Measurements from ENCODE around the gene ARPP21. TPM values are rescaled to one million over a fixed set of nuclear protein-coding genes. Genes with fewer than 3 reads are reported as not detected.

The ARPP21 gene
- total RNA-seq, 1 experiment from 2014 or later: not detected

DNA sequence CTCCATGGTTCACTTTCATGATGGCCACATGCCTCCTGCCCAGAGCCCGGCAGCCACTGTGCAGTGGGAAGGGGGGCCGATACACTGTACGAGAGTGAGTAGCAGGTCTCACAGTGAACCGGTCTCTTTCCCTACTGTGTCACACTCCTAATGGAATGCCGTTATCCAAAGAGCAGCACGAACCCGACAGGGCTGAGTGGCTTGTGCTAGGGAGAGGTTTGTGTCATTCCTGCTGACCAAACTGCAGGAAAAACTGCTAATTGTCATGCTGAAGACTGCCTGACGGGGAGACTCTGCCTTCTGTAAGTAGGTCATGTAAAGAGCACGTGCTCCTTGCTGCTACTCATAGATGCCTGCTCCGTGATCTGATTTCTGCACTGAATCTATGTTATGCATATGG is 105.1 kb downstream of the ARPP21 start:
- H3K9ac ChIP-seq (ENCODE audit: low read length): no peak overlapping the region
- peaks cover 8% of the 10 kb centered on the region; the same call in 1 of the 2 replicates for H3K27me3 ChIP-seq (ENCODE audit: low read length)
- H3K79me2 ChIP-seq (ENCODE audit: low read length): no peaks in the 10 kb centered on the region
- no peaks in the 10 kb centered on the region for H3F3A ChIP-seq (ENCODE audit: low read length, unreplicated experiment)
- no peaks in the 10 kb centered on the region for H4K20me1 ChIP-seq (ENCODE audit: low read length)
- intact Hi-C loops (cut with micrococcal nuclease): no loop called here
- H3K27ac ChIP-seq (ENCODE audit: low read length): no peak overlapping the region
- H3K4me3 ChIP-seq (ENCODE audit: low read length): no peak overlapping the region
- no peaks in the 10 kb centered on the region for H3K4me1 ChIP-seq (ENCODE audit: insufficient read depth, low read length)
- no peak overlapping the region for H3K4me2 ChIP-seq (ENCODE audit: low read length)
- TF ChIP-seq, protein P1, sequence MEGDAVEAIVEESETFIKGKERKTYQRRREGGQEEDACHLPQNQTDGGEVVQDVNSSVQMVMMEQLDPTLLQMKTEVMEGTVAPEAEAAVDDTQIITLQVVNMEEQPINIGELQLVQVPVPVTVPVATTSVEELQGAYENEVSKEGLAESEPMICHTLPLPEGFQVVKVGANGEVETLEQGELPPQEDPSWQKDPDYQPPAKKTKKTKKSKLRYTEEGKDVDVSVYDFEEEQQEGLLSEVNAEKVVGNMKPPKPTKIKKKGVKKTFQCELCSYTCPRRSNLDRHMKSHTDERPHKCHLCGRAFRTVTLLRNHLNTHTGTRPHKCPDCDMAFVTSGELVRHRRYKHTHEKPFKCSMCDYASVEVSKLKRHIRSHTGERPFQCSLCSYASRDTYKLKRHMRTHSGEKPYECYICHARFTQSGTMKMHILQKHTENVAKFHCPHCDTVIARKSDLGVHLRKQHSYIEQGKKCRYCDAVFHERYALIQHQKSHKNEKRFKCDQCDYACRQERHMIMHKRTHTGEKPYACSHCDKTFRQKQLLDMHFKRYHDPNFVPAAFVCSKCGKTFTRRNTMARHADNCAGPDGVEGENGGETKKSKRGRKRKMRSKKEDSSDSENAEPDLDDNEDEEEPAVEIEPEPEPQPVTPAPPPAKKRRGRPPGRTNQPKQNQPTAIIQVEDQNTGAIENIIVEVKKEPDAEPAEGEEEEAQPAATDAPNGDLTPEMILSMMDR (conservative IDR thresholded peaks at IDR 0.05; ENCODE audit: low read depth, low read length): no peak
- no peak for TF ChIP-seq EZH2phosphoT487 (IDR thresholded peaks at IDR 0.05; ENCODE audit: borderline replicate concordance, low read length)
- TF ChIP-seq EZH2 (IDR thresholded peaks at IDR 0.05; ENCODE audit: low read length, unreplicated experiment): no peak
- DNase-seq (no peak), ATAC-seq (no peak)
- H3K9me3 ChIP-seq (ENCODE audit: low read length): no peaks in the 10 kb centered on the region
- ChIA-PET CTCF (no interaction called here), POLR2A (ENCODE audit: unreplicated experiment) (no interaction called here)
- H3K36me3 ChIP-seq (ENCODE audit: low read depth, low read length): no peaks in the 10 kb centered on the region
- no TSS peak for BruUV-seq (replicated peaks)
- no peaks in the 10 kb centered on the region for H3K9me2 ChIP-seq (replicated peaks; ENCODE audit: low read length)
- no peak overlapping the region for H2AFZ ChIP-seq (ENCODE audit: low read length)

- TF ChIP-seq, protein P1 (conservative IDR thresholded peaks at IDR 0.05; ENCODE audit: low read depth, low read length): no peak
- TF ChIP-seq EZH2phosphoT487 (IDR thresholded peaks at IDR 0.05; ENCODE audit: borderline replicate concordance, low read length) (no peak), EZH2 (IDR thresholded peaks at IDR 0.05; ENCODE audit: low read length, unreplicated experiment) (no peak)
- ChIA-PET POLR2A (ENCODE audit: unreplicated experiment) (no interaction called here), CTCF (no interaction called here)
- no peak overlapping the region for H3K4me3 ChIP-seq (ENCODE audit: low read length)
- no peaks in the 10 kb centered on the region for H4K20me1 ChIP-seq (ENCODE audit: low read length)
- DNase-seq (no peak), ATAC-seq (no peak)
- H3K9me2 ChIP-seq (replicated peaks; ENCODE audit: low read length): no peaks in the 10 kb centered on the region
- no peak overlapping the region for H2AFZ ChIP-seq (ENCODE audit: low read length)
- H3K9me3 ChIP-seq (ENCODE audit: low read length): no peaks in the 10 kb centered on the region
- H3K27ac ChIP-seq (ENCODE audit: low read length): no peak overlapping the region
- intact Hi-C loops (cut with micrococcal nuclease): no loop called here
- no peak overlapping the region for H3K9ac ChIP-seq (ENCODE audit: low read length)
- H3K36me3 ChIP-seq (ENCODE audit: low read depth, low read length): no peaks in the 10 kb centered on the region
- no TSS peak for BruUV-seq (replicated peaks)
- no peaks in the 10 kb centered on the region for H3K4me1 ChIP-seq (ENCODE audit: insufficient read depth, low read length)
- peaks cover 8% of the 10 kb centered on the region; the same call in 1 of the 2 replicates for H3K27me3 ChIP-seq (ENCODE audit: low read length)
- no peaks in the 10 kb centered on the region for H3F3A ChIP-seq (ENCODE audit: low read length, unreplicated experiment)
- no peaks in the 10 kb centered on the region for H3K79me2 ChIP-seq (ENCODE audit: low read length)
- no peak overlapping the region for H3K4me2 ChIP-seq (ENCODE audit: low read length)
Observed at GRCh38 chr3:35745351-35745750, 106.0 kb downstream of the ARPP21 start.

DNA sequence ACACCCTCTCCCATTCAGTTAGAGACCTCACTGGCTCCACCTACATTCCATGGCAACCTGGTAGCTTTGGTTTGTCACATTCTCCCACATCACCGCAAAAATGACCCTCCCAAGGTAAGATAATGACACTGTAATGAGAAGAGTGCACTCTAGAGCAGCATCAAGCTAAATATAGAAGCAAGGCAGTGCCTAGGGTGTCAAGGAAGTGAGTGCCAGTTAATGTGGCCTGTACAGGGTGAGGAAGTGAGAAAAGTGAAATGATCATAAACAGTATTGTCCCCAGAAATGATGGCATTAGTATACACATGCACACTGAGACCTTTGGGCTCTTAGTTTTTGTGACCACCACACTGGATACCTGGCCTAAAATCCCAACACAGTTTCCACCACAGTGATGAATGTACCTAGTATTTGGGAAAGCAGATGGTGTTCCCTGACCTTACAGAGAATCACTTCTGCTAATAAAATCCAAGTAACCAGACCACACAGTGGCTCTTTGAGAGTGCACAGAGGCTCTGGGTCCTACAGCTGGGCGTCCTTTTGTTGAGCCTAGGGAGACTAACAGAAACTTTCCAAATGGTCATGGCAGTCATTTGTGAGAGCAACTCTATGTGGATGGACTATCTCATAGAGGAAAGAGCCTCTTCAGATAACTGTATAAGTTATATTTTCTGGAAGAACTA is 106.6 kb downstream of the ARPP21 start:
- Histone ChIP-seq H3K4me1 (ENCODE audit: insufficient read depth, low read length) (no peaks in the 10 kb centered on the region), H3K4me3 (ENCODE audit: low read length) (no peak overlapping the region), H3K27ac (ENCODE audit: low read length) (no peak overlapping the region), H2AFZ (ENCODE audit: low read length) (no peak overlapping the region), H3F3A (ENCODE audit: low read length, unreplicated experiment) (no peaks in the 10 kb centered on the region), H3K9me3 (ENCODE audit: low read length) (no peaks in the 10 kb centered on the region), H3K79me2 (ENCODE audit: low read length) (no peaks in the 10 kb centered on the region), H4K20me1 (ENCODE audit: low read length) (no peaks in the 10 kb centered on the region), H3K27me3 (ENCODE audit: low read length) (peaks cover 8% of the 10 kb centered on the region; the same call in 1 of the 2 replicates), H3K9ac (ENCODE audit: low read length) (no peak overlapping the region), H3K36me3 (ENCODE audit: low read depth, low read length) (no peaks in the 10 kb centered on the region), H3K9me2 (replicated peaks; ENCODE audit: low read length) (no peaks in the 10 kb centered on the region), H3K4me2 (ENCODE audit: low read length) (no peak overlapping the region)
- no peak for TF ChIP-seq EZH2phosphoT487 (IDR thresholded peaks at IDR 0.05; ENCODE audit: borderline replicate concordance, low read length)
- TF ChIP-seq, protein P1 (conservative IDR thresholded peaks at IDR 0.05; ENCODE audit: low read depth, low read length): no peak
- TF ChIP-seq EZH2 (IDR thresholded peaks at IDR 0.05; ENCODE audit: low read length, unreplicated experiment): no peak
- intact Hi-C loops (cut with micrococcal nuclease): no loop called here
- DNase-seq (no peak), ATAC-seq (no peak)
- BruUV-seq (replicated peaks): no TSS peak
- CTCF ChIA-PET: no interaction called here
- POLR2A ChIA-PET (ENCODE audit: unreplicated experiment): no interaction called here
